RWPE1 (cell line): ENCODE data around the gene TCF12.

ENCODE experiments used
- CTCF ChIA-PET: fragments of 350-600 bp; sonication (Branson Sonifier 250); formaldehyde crosslinking; extraction: SDS; loops from one replicate; lab custom pipeline; 2021; lab: Yijun Ruan, JAX
- POLR2A ChIA-PET: fragments of 400-600 bp; formaldehyde crosslinking; extraction: SDS; loops from one replicate; lab custom pipeline; 2020; ENCODE audit warnings: antibody characterized with exemption; ENCODE audit not compliant: low non-redundant PET; lab: Yijun Ruan, JAX
- DNase-seq: peaks from one replicate; pipeline ENCODE4 v3.0.0; 2012; ENCODE audit warnings: low spot score
- H3K27ac ChIP-seq: fragments of 450-650 bp; 2 replicates; pipeline ENCODE4 v1.5.1; 2017
- CTCF ChIP-seq: fragments of 450-650 bp; conservative IDR thresholded peaks from 2 replicates; pipeline ENCODE4 v1.5.1; 2017; ENCODE audit warnings: low read depth, mild to moderate bottlenecking

TCF12 gene

DNA sequence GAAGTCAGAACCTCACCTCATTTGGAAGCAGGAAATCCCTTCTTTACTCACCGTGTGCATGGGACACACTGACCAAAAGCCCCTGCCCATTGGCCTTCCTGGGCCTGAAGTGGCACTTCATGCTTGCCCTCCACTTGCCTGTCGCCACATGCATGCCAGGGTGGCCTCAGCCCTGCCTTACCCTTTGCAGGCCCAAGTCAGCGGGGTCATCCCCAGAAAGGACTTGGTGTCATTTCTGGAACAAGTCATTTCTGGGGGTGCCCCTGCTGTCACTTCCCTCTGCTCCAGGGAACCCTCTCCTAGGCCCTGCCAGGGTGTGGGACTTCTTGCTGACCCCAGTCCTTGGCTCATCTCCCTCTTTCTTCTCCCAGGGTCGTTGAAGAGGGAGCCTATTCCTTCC is 398.0 kb downstream of the TCF12 start:
- no peak overlapping the region for H3K27ac ChIP-seq
- no peak for DNase-seq
- CTCF ChIA-PET = no interaction called here
- no peak for TF ChIP-seq CTCF
- POLR2A ChIA-PET = no interaction called here

GRCh38 chr15:57319226-57319918 is 400.9 kb downstream of the TCF12 start:
- DNase-seq = no peak
- H3K27ac ChIP-seq = no peak overlapping the region
- POLR2A ChIA-PET = no interaction called here

GRCh38 chr15:57319919-57320560 is 401.6 kb downstream of the TCF12 start:
- no peak overlapping the region for H3K27ac ChIP-seq
- POLR2A ChIA-PET = no interaction called here
- CTCF ChIA-PET = interaction anchor here (0.7 kb wide), 1 partner anchor 1140 kb away, joined by 4 read pairs; no protein-coding TSS in a partner anchor
- DNase-seq = no peak
- no peak for TF ChIP-seq CTCF

More at GRCh38 chr15:57319226-57319918, 400.9 kb downstream of the TCF12 start:
- no peak for TF ChIP-seq CTCF
- CTCF ChIA-PET = interaction anchor here (0.7 kb wide), 1 partner anchor 1141 kb away, joined by 4 read pairs; no protein-coding TSS in a partner anchor

DNA sequence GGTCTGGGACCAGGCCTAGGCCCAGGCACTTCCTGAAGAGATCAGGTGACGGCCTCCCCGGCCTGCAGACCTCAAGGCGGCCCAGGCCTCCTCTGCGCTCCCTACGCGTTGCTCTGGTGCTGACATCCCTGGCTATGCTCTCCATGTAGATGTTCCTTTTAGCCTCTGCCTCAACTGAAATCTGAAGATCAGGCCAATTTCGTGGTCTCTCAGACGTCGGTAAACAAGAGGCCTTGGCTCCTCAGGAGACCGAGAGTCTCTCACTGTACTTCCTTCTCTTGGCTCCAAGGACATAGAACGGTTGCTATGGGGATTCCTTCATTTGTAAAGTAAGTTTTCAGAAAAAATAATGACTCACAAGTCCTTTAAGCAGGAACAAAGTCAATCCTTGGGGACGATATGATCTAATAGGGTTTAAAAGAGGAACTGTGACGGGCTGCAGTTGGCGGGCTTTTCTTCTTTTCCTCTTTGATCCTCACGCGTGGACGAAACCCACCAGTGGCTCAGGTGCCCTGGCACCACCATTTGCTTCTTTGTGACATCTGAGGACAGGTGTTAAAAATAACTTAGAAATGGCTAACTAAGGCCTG is 402.3 kb downstream of the TCF12 start:
- ChIA-PET POLR2A (no interaction called here), CTCF (no interaction called here)
- TF ChIP-seq CTCF = no peak
- no peak for DNase-seq
- no peak overlapping the region for H3K27ac ChIP-seq

GRCh38 chr15:57321485-57321884 is 403.0 kb downstream of the TCF12 start:
- CTCF ChIA-PET = interaction anchor here (0.6 to 0.9 kb wide), 2 partner anchors 12 to 44 kb away, joined by 3 read pairs; no protein-coding TSS in a partner anchor
- no peak for DNase-seq
- no peak for TF ChIP-seq CTCF
- no peak overlapping the region for H3K27ac ChIP-seq
- POLR2A ChIA-PET = no interaction called here

- no peak for DNase-seq
- H3K27ac ChIP-seq = no peak overlapping the region; the same call in 1 of the 2 replicates
- POLR2A ChIA-PET = no interaction called here
- CTCF ChIA-PET = interaction anchor here (0.6 to 0.9 kb wide), 2 partner anchors 12 to 406 kb away, joined by 3 to 5 read pairs; no protein-coding TSS in a partner anchor
- no peak for TF ChIP-seq CTCF
Measured at GRCh38 chr15:57321973-57322601, 403.6 kb downstream of the TCF12 start.
